Neural cell (in vitro differentiated cells): ENCODE data around the gene GOLGA3.

Experiments
- EZH2 ChIP-seq: fragments of 200-600, 300-800 bp; shearing (Covaris generic), sonication (generic); IDR thresholded peaks from 2 replicates; pipeline ENCODE4 v1.6.1; 2014; ENCODE audit warnings: antibody characterized with exemption, low read length, borderline replicate concordance, mild to moderate bottlenecking; ENCODE audit not compliant: insufficient read depth, poor library complexity, severe bottlenecking
- TF ChIP-seq, protein P1 (sequence below): IDR thresholded peaks from 2 replicates; pipeline ENCODE4 v1.6.1; 2012; ENCODE audit warnings: borderline replicate concordance

DNA sequence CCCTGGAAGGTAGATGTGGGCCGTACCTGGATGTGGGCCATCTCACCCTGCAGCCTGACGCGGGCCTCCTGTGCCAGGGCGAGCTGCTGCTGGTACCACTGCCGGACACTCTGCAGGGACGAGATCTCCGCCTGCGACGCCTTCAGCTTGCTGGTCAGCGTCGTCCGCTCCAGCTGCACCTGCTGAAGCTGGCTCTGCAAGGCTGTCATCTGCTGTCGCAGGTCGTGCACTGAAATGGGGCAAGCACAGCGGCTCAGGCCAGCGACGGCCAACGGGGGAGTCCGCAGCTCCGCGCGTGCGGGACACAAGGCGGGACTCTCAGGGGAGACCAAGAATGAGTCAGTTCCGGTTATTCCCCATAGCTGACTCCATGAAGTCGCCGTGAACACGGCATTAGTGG is 26.9 kb downstream of the GOLGA3 start:
- TF ChIP-seq, protein P1, sequence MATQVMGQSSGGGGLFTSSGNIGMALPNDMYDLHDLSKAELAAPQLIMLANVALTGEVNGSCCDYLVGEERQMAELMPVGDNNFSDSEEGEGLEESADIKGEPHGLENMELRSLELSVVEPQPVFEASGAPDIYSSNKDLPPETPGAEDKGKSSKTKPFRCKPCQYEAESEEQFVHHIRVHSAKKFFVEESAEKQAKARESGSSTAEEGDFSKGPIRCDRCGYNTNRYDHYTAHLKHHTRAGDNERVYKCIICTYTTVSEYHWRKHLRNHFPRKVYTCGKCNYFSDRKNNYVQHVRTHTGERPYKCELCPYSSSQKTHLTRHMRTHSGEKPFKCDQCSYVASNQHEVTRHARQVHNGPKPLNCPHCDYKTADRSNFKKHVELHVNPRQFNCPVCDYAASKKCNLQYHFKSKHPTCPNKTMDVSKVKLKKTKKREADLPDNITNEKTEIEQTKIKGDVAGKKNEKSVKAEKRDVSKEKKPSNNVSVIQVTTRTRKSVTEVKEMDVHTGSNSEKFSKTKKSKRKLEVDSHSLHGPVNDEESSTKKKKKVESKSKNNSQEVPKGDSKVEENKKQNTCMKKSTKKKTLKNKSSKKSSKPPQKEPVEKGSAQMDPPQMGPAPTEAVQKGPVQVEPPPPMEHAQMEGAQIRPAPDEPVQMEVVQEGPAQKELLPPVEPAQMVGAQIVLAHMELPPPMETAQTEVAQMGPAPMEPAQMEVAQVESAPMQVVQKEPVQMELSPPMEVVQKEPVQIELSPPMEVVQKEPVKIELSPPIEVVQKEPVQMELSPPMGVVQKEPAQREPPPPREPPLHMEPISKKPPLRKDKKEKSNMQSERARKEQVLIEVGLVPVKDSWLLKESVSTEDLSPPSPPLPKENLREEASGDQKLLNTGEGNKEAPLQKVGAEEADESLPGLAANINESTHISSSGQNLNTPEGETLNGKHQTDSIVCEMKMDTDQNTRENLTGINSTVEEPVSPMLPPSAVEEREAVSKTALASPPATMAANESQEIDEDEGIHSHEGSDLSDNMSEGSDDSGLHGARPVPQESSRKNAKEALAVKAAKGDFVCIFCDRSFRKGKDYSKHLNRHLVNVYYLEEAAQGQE = no peak
- TF ChIP-seq EZH2 = no peak
